GM19238 (cell line): Measurements from ENCODE around the gene CEP164.

Experiments used
- DNase-seq: peaks from one replicate; pipeline ENCODE4 v3.0.0; 2011; ENCODE audit warnings: low spot score; ENCODE audit not compliant: insufficient read length

The CEP164 gene

DNA sequence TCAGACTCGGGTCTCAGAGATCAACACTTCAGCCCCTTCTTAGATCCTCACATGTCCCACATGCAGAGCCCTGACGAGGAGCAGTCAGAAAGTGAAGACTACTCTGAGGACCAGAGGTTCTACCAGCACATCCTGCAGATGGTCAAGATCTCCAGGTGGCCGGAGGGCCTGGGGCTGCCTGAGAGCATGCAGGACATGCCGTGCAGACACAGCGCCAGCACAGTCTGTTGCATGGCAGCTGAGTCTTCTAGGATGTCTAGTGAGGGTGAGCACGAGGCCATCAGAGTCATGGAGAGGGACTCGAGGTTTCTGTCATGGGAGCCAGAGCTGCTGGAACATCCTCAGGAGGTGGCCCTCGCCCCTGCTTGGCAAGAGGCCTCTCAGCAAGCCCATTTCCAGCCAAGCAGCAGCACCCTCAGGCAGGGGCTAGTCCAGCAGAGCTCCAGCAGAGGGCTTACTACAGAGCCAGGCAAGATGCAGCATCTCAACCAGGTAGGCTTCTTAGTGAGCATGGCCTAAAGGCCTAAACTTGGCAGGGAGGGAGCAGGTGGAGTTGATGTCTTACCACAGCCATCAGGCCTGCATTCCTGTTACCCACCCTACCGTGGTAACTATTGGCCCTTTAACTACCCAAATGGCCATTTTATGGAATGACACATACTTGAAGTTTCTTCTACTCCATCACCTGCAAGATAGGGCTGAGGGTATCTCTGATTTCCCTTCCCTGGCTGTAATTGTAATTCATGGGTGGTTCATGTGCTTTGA lies 28.7 kb downstream of the CEP164 start:
- no peak for DNase-seq

DNA sequence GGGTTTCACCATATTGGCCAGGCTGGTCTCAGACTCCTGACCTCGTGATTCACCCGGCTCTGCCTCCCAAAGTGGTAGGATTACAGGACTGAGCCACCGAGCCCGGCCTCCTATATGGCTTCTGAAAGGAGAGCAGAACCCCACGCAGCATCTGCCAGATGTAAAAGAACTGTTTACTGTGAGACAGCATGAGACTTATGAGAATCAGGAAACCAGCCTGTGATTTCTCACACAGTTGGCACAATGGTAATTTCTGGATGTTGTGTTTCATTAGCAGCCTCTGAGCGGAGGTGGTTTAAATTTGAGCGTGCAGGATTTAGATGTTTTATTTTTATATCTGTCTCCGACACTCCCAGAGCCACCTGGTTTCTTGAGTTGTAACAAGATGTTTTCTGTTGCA lies 33.8 kb downstream of the CEP164 start:
- no peak for DNase-seq

DNA sequence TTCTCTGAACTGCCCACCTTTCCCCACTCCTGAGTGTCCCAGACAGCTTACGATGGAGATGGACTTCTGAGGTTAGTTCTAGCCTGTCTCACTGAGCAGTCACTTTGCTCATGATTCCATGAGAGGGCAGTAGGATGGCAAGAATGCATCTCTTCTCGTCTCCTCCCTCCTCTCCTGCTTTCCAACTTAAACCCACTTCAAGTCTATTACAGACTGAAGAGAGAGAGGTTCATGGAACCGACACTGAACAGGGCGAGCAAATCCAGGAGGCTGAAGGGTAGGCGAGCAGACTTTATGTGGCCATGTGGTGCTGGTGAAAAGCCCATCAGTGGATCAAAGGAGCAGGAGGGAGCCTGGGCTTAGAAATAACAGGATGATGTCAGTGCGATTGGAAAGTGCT lies 38.6 kb downstream of the CEP164 start:
- DNase-seq, result no peak

- DNase-seq, result no peak
Observed at GRCh38 chr11:117366875-117367274, 39.2 kb downstream of the CEP164 start.

DNA sequence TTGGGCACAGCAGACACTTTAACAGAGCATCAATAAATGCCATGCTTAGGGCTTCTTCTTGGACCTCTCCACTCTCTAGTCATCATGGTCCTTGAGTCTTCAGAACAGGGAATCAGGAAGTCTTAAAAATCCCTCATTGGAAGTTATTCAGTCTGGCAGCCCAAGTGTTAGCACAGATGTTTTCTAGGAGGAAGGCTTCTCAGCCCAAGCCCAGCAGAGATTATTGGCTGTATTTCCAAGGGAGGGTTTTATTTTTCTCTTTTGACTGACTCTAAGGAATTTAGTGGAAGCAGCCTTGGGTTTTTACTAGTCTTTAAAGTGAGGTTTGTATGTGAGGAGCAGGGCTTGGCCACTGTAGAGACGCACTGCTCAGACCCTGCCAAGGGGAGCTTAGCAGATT lies 41.9 kb downstream of the CEP164 start:
- no peak for DNase-seq

- no peak for DNase-seq
Observed at GRCh38 chr11:117371453-117371852, 43.8 kb downstream of the CEP164 start.

- no peak for DNase-seq
Observed at GRCh38 chr11:117374316-117375055, 46.8 kb downstream of the CEP164 start.

DNA sequence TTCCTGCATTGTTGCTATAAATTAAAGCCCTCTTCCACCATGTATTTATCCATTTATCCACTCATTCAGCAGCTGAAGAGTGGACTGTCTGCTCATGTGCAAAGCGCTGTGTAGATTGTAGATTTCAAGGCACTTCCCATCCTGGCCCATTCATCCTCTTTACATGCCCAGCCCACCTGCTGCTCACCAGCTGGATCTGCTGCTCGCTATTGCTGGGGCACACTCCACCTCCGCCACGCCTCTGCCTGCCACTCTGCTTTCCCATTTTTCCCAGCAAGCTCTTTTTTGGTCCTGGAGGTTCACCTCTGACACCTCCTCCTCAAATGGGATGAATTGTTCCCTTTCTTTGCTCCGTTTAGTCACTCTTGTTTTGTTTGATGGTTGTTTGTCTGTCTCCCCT lies 48.3 kb downstream of the CEP164 start:
- DNase-seq, result no peak

DNA sequence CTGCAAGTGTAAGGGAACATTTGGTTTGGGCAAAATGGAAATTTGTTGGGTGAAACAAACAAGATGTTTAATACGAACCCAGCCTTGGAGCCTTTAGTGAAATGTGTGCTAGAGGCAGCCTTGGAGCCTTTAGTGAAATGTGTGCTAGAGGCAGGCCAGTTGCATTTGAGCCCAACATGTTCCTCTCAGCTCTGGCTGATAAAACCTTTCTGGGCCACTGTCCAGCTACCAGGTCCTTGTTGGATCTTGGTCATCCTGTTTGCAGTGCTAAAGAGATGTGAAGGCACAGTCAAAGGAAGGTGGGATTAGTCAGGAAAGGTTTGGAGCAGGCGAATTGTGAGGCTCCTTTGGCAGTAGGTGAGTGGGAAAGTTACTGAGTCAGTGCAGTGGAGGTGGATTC lies 48.9 kb downstream of the CEP164 start:
- DNase-seq, result no peak

- no peak for DNase-seq
Observed at GRCh38 chr11:117378976-117379865, 51.6 kb downstream of the CEP164 start.

GRCh38 chr11:117380676-117381075 lies 53.0 kb downstream of the CEP164 start:
- DNase-seq, result no peak

GRCh38 chr11:117381481-117382387 lies 54.1 kb downstream of the CEP164 start:
- DNase-seq, result no peak

GRCh38 chr11:117382746-117383145 lies 55.1 kb downstream of the CEP164 start:
- DNase-seq, result no peak

DNA sequence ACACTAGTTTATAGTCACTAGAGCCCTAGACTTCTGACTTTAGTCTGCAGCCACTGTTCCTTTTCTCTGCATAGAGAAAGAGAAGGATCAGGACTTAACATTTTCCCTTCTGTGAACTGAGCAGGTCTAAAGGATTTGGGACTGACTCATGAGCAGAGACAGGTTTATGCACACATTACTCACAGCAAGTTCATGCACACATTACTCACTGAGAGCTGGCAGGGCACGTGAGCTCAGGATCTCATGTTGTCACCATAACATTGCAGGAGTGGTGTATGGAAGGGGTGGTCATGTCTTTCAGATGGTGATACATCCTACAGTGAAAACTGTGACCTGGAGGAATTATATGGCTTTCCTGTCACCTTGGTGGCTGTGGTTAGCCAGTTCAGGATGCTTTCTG lies 56.4 kb downstream of the CEP164 start:
- DNase-seq, result no peak

GRCh38 chr11:117385471-117385870 lies 57.8 kb downstream of the CEP164 start:
- DNase-seq, result no peak

DNA sequence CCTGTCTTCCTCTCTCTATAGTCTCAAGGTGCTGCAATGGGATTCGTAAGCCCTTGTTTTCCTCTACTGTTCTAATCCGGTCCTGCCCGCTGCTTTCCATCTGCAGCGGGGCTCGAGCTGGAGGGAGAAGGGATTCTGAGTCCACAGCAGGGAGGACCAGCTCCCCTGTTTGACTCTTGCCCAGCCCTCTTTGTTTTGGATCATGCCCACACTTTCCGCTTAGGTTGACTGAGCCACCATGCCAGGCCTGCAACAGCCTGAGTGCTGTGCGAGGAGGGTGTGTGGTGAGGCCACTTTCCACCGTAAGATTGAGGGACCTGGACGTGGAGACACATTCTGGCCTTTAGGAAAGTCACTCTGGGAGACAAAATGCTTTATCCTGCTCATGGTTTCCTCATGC lies 58.3 kb downstream of the CEP164 start:
- no peak for DNase-seq

DNA sequence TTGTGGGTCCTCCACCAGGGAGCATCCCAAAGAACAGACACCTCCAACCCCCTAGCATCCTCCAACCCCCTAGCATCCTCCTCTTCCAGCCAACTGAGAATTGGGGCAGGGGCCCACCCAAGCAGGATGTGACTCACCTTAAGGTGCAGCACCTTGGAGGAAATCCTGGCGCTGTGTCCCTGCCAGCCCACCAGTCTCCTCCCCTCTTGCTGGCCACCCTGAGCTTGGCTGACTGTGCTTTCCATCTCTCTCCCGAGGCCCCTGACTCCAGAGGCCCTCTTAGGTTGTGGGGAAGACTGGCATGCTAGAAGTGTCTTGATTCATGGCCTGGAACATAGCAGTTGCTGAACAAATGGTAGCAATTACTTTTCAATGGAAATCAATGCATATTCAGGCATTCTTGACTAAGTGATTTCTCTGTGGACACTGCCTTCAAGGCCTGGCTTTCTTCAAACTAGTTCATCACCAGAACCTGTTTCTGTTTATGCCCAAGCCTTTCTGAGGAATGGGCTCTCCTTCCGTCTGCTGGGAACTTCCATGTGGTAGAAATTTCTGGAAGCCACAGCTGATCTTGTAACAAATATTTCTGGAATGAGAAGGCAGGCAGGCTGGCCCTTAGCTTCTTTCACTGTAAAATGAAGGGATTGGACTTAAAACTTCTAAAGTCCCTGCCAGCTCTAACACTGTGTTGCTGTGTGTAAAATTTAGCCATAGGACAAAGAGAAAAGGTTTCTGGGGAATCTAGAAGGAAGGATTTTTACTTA lies 60.5 kb downstream of the CEP164 start:
- no peak for DNase-seq

- DNase-seq, result no peak
Observed at GRCh38 chr11:117390743-117391142, 63.1 kb downstream of the CEP164 start.

DNA sequence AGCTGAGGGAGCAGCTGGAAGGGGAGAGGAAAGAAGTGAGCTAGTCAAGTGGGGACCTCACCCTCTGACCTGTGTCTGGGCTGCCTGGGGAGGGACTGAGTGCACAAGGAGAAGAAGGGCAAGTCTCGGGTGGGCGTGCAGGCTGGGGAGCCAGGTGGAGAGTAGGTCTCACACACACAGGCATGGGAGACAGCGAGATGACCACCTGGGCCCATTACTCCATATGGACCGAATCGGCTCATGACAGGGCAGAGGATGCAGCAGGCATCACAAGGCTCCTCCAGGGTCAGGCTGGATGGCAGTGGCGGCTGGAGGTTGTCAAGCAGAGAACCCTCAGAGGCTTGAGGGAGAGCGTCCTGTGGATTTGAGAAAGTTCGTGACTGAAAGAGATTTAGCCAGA lies 63.5 kb downstream of the CEP164 start:
- no peak for DNase-seq

- DNase-seq, result no peak
Observed at GRCh38 chr11:117392001-117392690, 64.5 kb downstream of the CEP164 start.
